COLO668 (cell line): Measurements from ENCODE around the gene DHH.
"Not testable (repeated sequence)": the region's sequence is repeated elsewhere in the genome, so short reads cannot be mapped to it uniquely, and the experiment has no call there.

Experiments used
- DNase-seq: peaks from one replicate; lab custom pipeline; 2025; ENCODE audit not compliant: unreplicated experiment; lab: John Stamatoyannopoulos, UW

The DHH gene

GRCh38 chr12:49079793-49080192 lies 14.8 kb downstream of the DHH start:
- no peak for DNase-seq

GRCh38 chr12:49070971-49071370 lies 23.6 kb downstream of the DHH start:
- no peak for DNase-seq

GRCh38 chr12:49069507-49070346 lies 24.9 kb downstream of the DHH start, which contains the start of gene RHEBL1:
RHEBL1 (minus strand) TSS chr12:49069979; CDS start chr12:49069785, 194 bp downstream.
- DNase-seq: peak; percentile 96

- DNase-seq: peak; percentile 25
These were observed 25.6 kb downstream of the DHH start for GRCh38 chr12:49068879-49069506.

- DNase-seq: no peak
These were observed 28.5 kb downstream of the DHH start for GRCh38 chr12:49066120-49066519.

GRCh38 chr12:49064767-49065152 lies 29.8 kb downstream of the DHH start:
- no peak for DNase-seq

GRCh38 chr12:49061916-49062315 lies 32.7 kb downstream of the DHH start:
- not testable (repeated sequence) for DNase-seq

GRCh38 chr12:49061157-49061650 lies 33.4 kb downstream of the DHH start:
- no peak for DNase-seq

- DNase-seq: peak; percentile 92
These were observed 34.1 kb downstream of the DHH start, which contains the start of gene KMT2D for GRCh38 chr12:49060237-49061156. KMT2D (minus strand) TSS chr12:49060794; CDS start chr12:49055324, 5,470 bp downstream.

GRCh38 chr12:49059299-49060171 lies 35.1 kb downstream of the DHH start:
- DNase-seq: peak; percentile 42

GRCh38 chr12:49059045-49059298 lies 35.6 kb downstream of the DHH start:
- no peak for DNase-seq

- no peak for DNase-seq
These were observed 36.1 kb downstream of the DHH start for GRCh38 chr12:49058366-49059044.

GRCh38 chr12:49057888-49058287 lies 36.7 kb downstream of the DHH start:
- DNase-seq: no peak

GRCh38 chr12:49055978-49056754 lies 38.4 kb downstream of the DHH start:
- peak; percentile 14 for DNase-seq

GRCh38 chr12:49055092-49055491 lies 39.5 kb downstream of the DHH start:
- no peak for DNase-seq

GRCh38 chr12:49054524-49054923 lies 40.1 kb downstream of the DHH start:
- DNase-seq: no peak

GRCh38 chr12:49054096-49054495 lies 40.5 kb downstream of the DHH start:
- no peak for DNase-seq

- DNase-seq: no peak
These were observed 42.0 kb downstream of the DHH start for GRCh38 chr12:49052451-49053208.
